IgD-negative memory B cell (primary cell): ENCODE data around the gene APLP2. TPM values are rescaled to one million over a fixed set of nuclear protein-coding genes. Genes with fewer than 3 reads are reported as not detected.
"Not testable (repeated sequence)": the region's sequence is repeated elsewhere in the genome, so short reads cannot be mapped to it uniquely, and the experiment has no call there.

Experiments used
- H3K27ac Mint-ChIP-seq, 3 donors: one replicate each; pipeline ENCODE4 v1.8.0; 2020 to 2022; ENCODE audit warnings: mild to moderate bottlenecking in 3 of 3, mixed read lengths in 3 of 3, moderate library complexity in 1 of 3
- H3K27me3 Mint-ChIP-seq: one replicate; pipeline ENCODE4 v1.8.0; 2021; ENCODE audit warnings: mixed read lengths
- H3K36me3 Mint-ChIP-seq: one replicate; pipeline ENCODE4 v1.8.0; 2020; ENCODE audit warnings: mild to moderate bottlenecking, mixed read lengths
- H3K4me1 Mint-ChIP-seq, 3 donors: one replicate each; pipeline ENCODE4 v1.8.0; 2020 to 2022; ENCODE audit warnings: mixed read lengths in 3 of 3, mild to moderate bottlenecking in 1 of 3
- H3K4me3 Mint-ChIP-seq, 4 donors: one replicate each; pipeline ENCODE4 v1.8.0; 2020 to 2022; ENCODE audit warnings: mild to moderate bottlenecking in 4 of 4, mixed read lengths in 4 of 4, moderate library complexity in 3 of 4
- H3K9me3 Mint-ChIP-seq, 3 donors: one replicate each; pipeline ENCODE4 v1.8.0; 2020 to 2021; ENCODE audit warnings: mixed read lengths in 3 of 3, mild to moderate bottlenecking in 1 of 3
- polyA plus RNA-seq: library from polyadenylated mRNA; unstranded; fragments of 300-500 nt; fragmentation: Illumina TruSeq; gene quantifications from one replicate; pipeline ENCODE4 v1.2.3, GENCODE V29; 2021

APLP2 gene
- polyA plus RNA-seq, 1 donor from 2014 or later, result 36.3 TPM

DNA sequence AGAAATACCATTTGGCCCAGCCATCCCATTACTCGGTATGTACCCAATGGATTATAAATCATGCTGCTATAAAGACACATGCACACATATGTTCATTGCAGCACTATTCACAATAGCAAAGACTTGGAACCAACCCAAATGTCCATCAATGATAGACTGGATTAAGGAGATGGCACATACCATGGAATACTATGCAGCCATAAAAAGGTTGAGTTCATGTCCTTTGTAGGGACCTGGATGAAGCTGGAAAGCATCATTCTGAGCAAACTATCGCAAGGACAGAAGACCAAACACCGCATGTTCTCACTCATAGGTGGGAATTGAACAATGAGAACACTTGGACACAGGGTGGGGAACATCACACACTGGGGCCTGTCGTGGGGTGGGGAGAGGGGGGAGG is 39.0 kb downstream of the APLP2 start:
- H3K36me3 Mint-ChIP-seq, result peaks cover 15% of the 10 kb centered on the region
- H3K4me1 Mint-ChIP-seq, H3K4me3 Mint-ChIP-seq, H3K9me3 Mint-ChIP-seq, H3K27me3 Mint-ChIP-seq, H3K27ac Mint-ChIP-seq: not testable (repeated sequence)

DNA sequence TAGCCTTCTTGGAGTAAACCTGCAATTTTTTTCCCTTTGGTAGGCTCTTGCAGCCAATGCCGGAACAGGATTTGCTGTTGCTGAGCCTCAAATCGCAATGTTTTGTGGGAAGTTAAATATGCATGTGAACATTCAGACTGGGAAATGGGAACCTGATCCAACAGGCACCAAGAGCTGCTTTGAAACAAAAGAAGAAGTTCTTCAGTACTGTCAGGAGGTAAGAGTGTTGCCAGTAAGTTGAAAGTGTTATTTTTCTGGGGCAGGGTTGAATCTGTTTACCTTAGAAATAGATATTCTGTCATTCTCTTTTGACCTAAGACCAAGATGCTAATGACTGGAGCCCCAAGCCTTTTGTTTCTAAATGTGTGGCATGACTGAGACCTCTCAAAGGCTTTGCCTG is 39.7 kb downstream of the APLP2 start:
- no peaks in the 10 kb centered on the region for H3K9me3 Mint-ChIP-seq
- H3K4me3 Mint-ChIP-seq, result no peak overlapping the region
- H3K27me3 Mint-ChIP-seq, result no peaks in the 10 kb centered on the region
- H3K4me1 Mint-ChIP-seq, result peaks cover 0 to 1% (median 0%) of the 10 kb centered on the region in 3 donors
- H3K36me3 Mint-ChIP-seq, result peaks cover 15% of the 10 kb centered on the region
- no peak overlapping the region for H3K27ac Mint-ChIP-seq

DNA sequence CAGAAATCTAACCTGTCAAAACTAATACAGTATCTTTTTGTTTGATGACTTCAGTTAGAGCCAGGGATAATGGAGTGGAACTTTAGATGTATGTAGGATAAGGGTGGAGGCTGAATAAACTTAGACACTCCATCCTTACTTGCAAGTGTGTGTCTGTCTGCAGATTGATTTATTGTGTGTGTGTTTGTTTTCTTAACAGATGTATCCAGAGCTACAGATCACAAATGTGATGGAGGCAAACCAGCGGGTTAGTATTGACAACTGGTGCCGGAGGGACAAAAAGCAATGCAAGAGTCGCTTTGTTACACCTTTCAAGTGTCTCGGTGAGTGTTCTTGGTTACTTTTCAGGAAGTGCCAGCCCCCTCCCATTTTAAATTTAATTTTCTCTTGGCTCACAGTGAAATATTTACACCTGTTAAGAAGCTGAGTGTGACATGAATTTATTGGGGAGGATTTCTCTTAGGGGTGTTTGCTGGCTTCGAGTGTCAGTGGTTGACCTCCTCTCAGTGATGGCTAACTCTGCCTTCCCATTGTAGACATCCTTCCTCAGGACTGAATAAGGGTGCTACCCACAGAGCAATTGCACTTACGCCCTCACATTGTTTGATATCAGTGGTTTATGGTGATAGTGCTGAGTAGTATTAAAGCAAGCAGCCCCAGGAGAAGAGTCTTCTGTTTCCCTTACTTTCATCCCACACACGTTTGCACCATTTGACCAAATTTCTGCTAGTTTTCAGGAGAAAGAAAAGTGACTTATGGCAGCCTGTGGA is 40.8 kb downstream of the APLP2 start:
- Mint-ChIP-seq H3K4me1 (peaks cover 0 to 7% (median 0%) of the 10 kb centered on the region in 3 donors), H3K9me3 (no peaks in the 10 kb centered on the region), H3K27ac (no peak overlapping the region), H3K36me3 (peaks cover 17% of the 10 kb centered on the region), H3K27me3 (no peaks in the 10 kb centered on the region), H3K4me3 (no peak overlapping the region)

DNA sequence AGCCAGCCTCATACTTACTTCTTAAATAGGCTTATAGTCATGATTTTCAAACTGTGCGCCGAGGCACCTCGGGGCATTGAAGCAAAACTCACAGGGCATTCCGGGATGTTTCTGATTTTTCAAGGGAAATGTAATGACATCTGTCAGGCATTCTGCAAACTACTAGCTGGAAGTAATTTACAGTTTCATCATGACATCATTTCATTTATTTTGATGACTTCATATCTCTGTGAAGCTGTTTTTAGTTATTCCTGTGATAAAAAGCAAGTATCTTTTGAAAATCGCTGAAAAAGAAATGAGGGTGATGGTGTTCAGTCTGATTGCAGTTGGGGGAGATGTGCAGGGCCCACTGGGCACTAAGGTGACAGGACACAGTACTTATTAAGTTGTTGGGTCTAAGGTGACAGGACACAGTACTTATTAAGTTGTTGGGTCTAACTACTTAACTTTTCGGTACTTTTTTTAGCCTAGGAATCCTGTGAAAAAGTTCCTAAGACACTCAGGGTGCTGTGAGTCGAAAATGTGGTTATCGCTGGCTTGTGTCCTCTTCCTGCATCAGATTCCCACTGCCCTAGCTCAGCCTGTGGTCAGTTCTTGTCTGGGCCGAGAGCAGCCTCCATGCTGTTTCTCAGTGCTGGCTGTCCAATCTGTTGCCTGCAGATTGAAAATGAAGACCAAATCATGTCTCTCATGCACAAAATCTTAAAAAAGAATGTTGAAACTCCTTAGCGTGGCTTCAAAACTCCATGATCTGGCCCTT is 42.6 kb downstream of the APLP2 start:
- no peak overlapping the region for H3K27ac Mint-ChIP-seq
- H3K27me3 Mint-ChIP-seq, result no peaks in the 10 kb centered on the region
- peaks cover 11% of the 10 kb centered on the region for H3K36me3 Mint-ChIP-seq
- no peak overlapping the region for H3K4me3 Mint-ChIP-seq
- H3K9me3 Mint-ChIP-seq, result no peaks in the 10 kb centered on the region
- H3K4me1 Mint-ChIP-seq, result peaks cover 0 to 12% (median 0%) of the 10 kb centered on the region in 3 donors

DNA sequence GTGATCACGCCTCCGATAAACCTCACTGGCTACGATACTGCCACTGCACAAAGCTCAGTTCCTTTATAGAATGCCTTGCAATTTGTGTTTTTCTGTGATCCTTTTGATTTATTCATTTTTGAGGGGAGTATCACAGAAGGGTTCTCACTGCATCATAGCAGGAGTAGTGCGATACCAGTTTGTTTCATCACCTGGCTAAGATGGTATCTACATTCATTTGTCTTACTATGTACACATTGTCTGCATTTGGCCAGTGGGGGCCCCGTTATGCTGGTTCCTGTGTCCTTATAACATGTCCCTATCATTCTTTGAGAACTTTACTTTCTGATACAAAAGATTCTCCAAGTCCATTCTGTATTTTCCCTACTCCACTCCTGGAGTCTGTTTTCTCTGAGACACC is 44.6 kb downstream of the APLP2 start:
- Mint-ChIP-seq H3K4me1 (peaks cover 13 to 23% (median 13%) of the 10 kb centered on the region in 3 donors), H3K9me3 (no peaks in the 10 kb centered on the region), H3K4me3 (no peak overlapping the region), H3K27me3 (no peaks in the 10 kb centered on the region), H3K27ac (no peak overlapping the region), H3K36me3 (peaks cover 8% of the 10 kb centered on the region)

DNA sequence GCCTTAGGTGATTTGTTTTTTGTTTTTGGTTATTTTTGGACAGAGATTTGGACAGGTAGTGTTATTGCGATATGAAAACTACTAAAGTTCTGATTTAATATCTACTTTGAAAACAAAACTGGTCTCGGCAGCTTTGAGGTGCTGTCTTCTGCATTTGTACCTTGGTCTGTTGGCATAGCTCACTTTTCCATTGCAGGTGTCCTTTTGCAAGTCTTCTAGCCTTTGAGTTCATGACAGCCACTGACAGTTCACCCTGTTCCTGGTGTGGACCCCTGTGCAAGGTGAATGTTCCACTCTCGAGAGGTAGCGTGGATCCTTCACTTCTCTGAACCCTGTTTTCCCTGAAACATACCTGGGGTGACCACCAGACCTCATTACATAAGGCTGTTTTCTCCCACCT is 45.0 kb downstream of the APLP2 start:
- H3K4me3 Mint-ChIP-seq, result no peak overlapping the region
- H3K9me3 Mint-ChIP-seq, result no peaks in the 10 kb centered on the region
- H3K4me1 Mint-ChIP-seq, result peaks cover 16 to 27% (median 17%) of the 10 kb centered on the region in 3 donors
- no peak overlapping the region for H3K27ac Mint-ChIP-seq
- H3K27me3 Mint-ChIP-seq, result no peaks in the 10 kb centered on the region
- peaks cover 8% of the 10 kb centered on the region for H3K36me3 Mint-ChIP-seq

DNA sequence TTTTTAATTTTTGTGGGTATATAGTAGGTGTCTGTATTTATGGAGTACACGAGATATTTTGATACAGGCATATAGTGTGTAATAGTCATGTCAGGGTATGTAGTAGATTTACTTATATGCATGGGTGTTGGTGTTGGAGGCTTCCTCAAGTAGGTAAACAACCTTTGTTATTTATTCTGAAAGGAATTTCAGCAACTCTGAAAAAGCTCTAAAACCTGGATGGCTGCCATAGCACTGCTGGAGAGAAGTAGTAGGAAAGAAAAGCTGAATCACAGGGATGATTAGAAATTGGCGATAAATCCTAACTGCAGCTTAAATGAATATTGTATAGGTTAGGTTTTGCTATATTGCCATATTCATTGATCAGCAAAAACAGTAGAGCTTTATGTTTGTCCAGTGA is 45.5 kb downstream of the APLP2 start:
- Mint-ChIP-seq H3K9me3 (no peaks in the 10 kb centered on the region), H3K27me3 (no peaks in the 10 kb centered on the region), H3K4me1 (peaks cover 17 to 32% (median 18%) of the 10 kb centered on the region in 3 donors), H3K4me3 (peak overlapping the region in 1 of 4 donors; percentile 52), H3K27ac (no peak overlapping the region), H3K36me3 (peaks cover 8% of the 10 kb centered on the region)

DNA sequence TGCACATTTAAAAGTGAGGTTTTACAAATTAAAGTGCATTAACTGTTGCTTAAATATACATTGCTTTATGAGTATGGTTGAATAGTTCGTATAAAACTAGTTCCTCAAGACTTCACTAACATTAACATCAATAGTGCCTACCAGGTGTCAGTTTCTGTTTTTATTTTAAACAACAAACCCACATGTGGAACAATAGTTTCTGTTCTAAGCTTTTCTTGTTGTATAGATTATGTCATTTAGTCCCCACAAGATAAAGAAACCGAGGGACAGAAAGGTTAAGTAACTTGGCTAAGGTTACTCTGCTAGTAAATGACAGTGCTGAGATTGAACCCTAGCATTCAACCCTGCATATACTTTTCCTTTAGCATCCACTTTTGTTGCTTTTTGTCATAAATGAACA is 48.5 kb downstream of the APLP2 start:
- H3K27ac Mint-ChIP-seq, result peak overlapping the region in 1 of 3 donors; percentile 36
- peaks cover 28 to 49% (median 29%) of the 10 kb centered on the region in 3 donors for H3K4me1 Mint-ChIP-seq
- peak overlapping the region in 3 of 4 donors; percentile 45 to 66 (median 65) for H3K4me3 Mint-ChIP-seq

DNA sequence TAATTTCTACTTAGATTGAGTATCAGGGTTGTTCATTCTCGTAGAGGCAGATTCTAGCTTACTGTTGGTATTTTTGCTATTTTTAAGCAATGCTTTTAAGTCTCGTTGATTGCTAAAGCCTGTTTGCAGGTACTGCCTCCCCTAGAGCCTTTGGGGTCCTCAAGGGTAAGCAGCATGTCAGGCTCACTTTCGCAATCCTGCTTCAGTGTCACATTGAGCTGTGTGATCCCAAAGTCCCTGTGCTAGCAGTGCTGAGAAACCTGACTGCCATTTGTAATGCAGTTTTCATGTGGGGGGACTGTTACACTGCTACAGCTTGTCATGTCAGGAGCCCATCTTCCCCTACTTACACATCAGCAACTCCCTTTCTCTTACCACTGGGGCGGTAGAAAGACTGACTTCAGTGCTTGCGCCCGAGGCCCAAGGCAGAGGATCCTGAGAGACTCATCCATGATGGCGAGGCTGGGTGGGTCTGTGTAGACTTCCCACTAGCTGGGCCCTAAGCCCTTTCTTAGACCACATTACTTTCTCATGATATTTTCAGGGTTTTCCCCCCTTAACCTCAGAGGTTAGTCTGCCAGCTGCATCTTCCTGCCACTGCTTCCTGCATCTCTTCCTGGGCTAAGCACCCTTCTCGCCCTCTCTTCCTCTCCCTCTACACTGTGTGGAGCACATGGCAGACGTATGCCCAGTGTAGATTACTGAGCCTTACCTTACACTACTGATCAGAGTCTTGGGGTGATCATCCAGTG is 49.1 kb downstream of the APLP2 start:
- Mint-ChIP-seq H3K4me1 (peaks cover 28 to 49% (median 29%) of the 10 kb centered on the region in 3 donors), H3K9me3 (no peaks in the 10 kb centered on the region), H3K27me3 (no peaks in the 10 kb centered on the region), H3K36me3 (peaks cover 5% of the 10 kb centered on the region), H3K27ac (peak overlapping the region in 2 of 3 donors; percentile 24 to 36), H3K4me3 (peak overlapping the region; percentile 13 to 65 (median 52))

More for the DNA sequence above, 48.5 kb downstream of the APLP2 start:
- H3K9me3 Mint-ChIP-seq, result no peaks in the 10 kb centered on the region
- peaks cover 5% of the 10 kb centered on the region for H3K36me3 Mint-ChIP-seq
- H3K27me3 Mint-ChIP-seq, result no peaks in the 10 kb centered on the region

DNA sequence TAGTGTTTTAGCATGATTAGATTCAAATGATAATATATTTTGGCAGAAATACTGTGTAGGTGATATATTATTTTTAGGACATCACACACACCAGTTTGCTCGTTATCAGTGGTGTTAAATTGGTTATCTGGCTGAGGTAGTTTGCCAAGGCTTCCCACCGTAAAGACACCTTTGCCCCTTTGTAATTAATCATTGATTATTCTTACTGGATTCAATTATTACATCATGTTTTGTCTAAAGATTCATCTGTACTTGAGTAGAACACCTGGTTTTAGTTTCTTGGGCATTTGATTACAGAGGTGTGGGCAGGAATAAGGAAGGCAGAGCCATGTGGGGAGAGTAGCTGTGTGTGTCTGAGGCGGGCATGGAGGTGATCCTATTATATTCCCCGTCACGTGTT is 50.4 kb downstream of the APLP2 start:
- Mint-ChIP-seq H3K27me3 (no peaks in the 10 kb centered on the region), H3K27ac (no peak overlapping the region), H3K4me1 (peaks cover 28 to 46% (median 29%) of the 10 kb centered on the region in 3 donors), H3K4me3 (no peak overlapping the region), H3K9me3 (no peaks in the 10 kb centered on the region), H3K36me3 (peaks cover 2% of the 10 kb centered on the region)

DNA sequence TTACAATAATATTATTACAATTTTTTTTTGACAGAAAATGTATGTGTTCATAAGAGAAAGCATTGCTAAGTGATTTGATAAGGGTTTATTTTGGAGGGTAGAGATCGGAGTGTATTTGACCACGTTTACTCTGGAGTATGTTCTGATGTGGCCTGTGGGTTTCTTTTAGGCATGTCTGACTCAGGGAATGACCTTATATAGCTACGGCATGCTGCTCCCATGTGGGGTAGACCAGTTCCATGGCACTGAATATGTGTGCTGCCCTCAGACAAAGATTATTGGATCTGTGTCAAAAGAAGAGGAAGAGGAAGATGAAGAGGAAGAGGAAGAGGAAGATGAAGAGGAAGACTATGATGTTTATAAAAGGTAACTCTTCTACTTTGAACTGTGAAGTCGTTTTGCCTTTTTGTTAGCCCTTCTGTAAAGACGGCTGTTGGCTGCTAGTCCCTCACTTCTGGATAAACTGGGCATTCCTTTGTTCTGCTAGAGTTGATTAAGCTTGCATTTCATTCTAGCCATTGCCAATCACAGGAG is 51.8 kb downstream of the APLP2 start:
- Mint-ChIP-seq H3K9me3 (no peaks in the 10 kb centered on the region), H3K36me3 (peaks cover 2% of the 10 kb centered on the region), H3K4me3 (peak overlapping the region in 2 of 4 donors; percentile 23 to 82), H3K27me3 (no peaks in the 10 kb centered on the region), H3K4me1 (peaks cover 28 to 37% (median 29%) of the 10 kb centered on the region in 3 donors), H3K27ac (no peak overlapping the region)

DNA sequence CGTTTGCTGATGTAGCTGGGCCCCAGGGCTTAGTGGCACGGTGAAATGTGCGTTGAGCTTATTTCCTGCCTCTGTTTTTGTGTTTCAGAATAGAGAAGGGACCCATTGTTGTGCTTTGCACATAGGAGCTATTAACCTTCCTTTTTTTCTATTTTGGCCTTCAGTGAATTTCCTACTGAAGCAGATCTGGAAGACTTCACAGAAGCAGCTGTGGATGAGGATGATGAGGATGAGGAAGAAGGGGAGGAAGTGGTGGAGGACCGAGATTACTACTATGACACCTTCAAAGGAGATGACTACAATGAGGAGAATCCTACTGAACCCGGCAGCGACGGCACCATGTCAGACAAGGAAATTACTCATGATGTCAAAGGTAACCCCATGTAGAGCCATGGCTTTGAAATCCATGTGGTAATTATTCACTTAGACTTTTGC is 52.5 kb downstream of the APLP2 start:
- Mint-ChIP-seq H3K4me3 (peak overlapping the region in 2 of 4 donors; percentile 81 to 82), H3K36me3 (peaks cover 6% of the 10 kb centered on the region), H3K27me3 (no peaks in the 10 kb centered on the region), H3K9me3 (no peaks in the 10 kb centered on the region), H3K27ac (no peak overlapping the region), H3K4me1 (peaks cover 28 to 37% (median 29%) of the 10 kb centered on the region in 3 donors)

DNA sequence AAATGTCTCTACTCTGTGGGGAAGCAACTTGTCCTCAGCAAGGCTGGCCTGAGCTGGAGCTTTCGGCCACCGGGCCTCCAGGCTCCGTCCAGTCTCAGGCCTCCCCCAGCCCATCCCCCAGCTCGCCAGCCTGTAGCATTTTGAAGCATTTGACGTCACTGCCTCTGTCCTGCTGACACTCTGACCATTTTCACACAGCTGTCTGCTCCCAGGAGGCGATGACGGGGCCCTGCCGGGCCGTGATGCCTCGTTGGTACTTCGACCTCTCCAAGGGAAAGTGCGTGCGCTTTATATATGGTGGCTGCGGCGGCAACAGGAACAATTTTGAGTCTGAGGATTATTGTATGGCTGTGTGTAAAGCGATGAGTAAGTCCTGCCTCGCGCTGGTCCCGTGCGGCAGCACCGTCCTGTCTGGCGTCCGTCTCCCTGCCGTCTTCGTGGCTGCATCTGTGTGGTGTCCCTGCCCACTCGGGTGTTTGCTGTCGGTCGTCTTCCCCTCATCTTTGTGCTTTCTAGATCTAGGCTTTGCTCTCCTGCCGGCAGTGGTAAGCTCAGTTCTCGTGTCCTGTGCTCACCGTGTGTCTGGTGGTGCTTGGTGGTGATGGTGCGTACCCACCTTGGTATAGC is 53.8 kb downstream of the APLP2 start:
- H3K36me3 Mint-ChIP-seq, result peaks cover 6% of the 10 kb centered on the region
- peak overlapping the region in 1 of 4 donors; percentile 26 for H3K4me3 Mint-ChIP-seq
- no peak overlapping the region for H3K27ac Mint-ChIP-seq
- peaks cover 22 to 32% (median 23%) of the 10 kb centered on the region in 3 donors for H3K4me1 Mint-ChIP-seq
- H3K27me3 Mint-ChIP-seq, result no peaks in the 10 kb centered on the region
- H3K9me3 Mint-ChIP-seq, result no peaks in the 10 kb centered on the region

DNA sequence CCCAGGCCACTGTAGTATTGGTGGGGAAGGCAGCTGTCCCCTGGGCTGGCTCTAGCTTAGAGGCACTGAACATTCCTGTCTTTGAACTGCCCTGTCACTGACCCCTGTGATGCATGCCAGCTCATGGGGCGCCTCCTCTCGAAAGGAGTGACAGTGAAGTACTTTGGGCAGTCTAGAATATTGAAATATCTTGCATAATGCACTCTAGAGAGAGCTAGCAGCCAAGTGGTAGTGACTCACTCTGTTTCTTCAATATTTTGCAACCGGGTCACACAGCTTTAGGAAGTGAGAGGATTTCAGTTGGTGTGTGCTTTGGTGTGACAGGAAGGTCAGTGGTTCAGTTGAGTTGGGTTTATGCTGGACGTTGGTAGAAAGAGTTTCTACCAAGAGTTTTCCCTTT is 54.4 kb downstream of the APLP2 start:
- Mint-ChIP-seq H3K4me1 (peaks cover 16 to 28% (median 18%) of the 10 kb centered on the region in 3 donors), H3K9me3 (no peaks in the 10 kb centered on the region), H3K27ac (no peak overlapping the region), H3K27me3 (no peaks in the 10 kb centered on the region), H3K4me3 (no peak overlapping the region), H3K36me3 (peaks cover 9% of the 10 kb centered on the region)
